ENCODE measurements around the gene FKTN.

DNA sequence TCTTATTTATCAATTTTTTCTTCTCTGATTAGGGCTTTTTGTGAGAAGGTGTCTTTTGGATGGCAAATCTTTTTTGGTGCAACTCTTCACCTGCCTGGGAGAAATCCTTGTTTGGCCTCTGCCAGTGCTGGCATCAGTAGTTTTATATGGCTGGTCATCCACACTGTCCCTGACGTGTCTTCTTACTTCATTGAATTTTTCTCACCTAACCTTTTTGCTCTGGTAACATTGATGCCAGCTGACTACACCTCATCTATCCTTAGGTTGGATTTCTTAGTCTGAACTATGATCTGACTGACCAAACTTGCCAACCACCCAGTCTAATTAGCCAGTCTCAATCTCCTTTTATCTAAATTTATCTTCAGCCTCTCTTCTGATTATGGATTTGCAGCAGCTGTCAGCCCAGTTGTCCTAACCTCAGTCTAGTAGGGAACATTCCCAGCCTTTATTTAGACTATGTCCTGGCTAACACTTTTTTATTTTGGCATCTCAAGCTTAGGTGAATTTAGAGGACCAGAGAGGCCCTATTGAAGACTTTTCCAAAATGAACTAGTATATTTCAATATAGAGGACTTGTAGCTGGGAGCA lies 125.9 kb downstream of the FKTN start:
- TF ChIP-seq CTCF (IDR thresholded peaks at IDR 0.05) (no peak), EP300 (IDR thresholded peaks at IDR 0.05) (no peak), POLR2A (IDR thresholded peaks at IDR 0.05) (no peak)

Data from stomach (tissue), 4 donors.